ENCODE measurements around the gene MYH9.
"Not testable (repeated sequence)": the region's sequence is repeated elsewhere in the genome, so short reads cannot be mapped to it uniquely, and the experiment has no call there.

MYH9 gene

DNA sequence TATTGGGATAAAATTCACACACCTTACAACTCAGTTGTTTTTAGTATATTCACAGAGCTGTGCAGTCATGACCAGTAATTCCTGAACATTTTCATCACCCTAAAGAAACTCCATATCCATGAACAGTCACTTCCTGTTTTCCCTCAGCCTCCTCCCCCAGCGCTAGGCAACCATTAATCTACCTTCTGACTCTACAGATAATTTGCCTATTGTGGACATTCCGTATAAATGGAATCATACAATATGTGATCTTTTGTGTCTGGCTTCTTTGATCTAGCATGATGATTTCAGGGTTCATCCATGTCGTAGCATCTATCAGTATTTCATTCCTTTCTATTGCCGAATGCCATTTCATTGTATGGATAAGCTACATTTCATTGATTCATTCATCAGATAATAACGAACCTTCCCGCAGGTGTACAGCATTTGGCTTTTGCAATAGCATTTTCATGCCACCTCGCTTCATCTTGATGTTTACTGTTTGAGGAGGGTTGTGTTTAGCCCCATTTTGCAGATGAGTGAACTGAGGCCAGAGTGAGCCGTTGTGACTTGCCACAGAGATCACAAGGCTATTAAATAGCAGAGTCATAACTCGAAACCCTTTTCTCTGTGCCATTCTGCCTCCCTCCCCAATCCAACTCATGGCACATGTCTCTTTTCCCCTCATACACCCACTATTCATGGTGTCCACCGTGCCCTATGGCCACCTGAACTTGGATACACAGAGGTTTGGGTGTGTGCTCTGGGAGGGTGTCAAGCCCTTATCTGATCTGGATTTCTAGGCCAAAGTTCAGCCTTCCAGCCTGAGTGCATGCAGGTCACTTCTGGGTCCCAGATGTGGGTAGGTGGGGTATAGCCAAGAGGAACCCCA is 11.1 kb upstream of the MYH9 start:
- Histone ChIP-seq H3K27ac (no peak overlapping the region), H3K4me3 (no peak overlapping the region)
- DNase-seq (ENCODE audit: low spot score) = no peak
- TF ChIP-seq, protein P1, sequence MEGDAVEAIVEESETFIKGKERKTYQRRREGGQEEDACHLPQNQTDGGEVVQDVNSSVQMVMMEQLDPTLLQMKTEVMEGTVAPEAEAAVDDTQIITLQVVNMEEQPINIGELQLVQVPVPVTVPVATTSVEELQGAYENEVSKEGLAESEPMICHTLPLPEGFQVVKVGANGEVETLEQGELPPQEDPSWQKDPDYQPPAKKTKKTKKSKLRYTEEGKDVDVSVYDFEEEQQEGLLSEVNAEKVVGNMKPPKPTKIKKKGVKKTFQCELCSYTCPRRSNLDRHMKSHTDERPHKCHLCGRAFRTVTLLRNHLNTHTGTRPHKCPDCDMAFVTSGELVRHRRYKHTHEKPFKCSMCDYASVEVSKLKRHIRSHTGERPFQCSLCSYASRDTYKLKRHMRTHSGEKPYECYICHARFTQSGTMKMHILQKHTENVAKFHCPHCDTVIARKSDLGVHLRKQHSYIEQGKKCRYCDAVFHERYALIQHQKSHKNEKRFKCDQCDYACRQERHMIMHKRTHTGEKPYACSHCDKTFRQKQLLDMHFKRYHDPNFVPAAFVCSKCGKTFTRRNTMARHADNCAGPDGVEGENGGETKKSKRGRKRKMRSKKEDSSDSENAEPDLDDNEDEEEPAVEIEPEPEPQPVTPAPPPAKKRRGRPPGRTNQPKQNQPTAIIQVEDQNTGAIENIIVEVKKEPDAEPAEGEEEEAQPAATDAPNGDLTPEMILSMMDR (IDR thresholded peaks at IDR 0.05) = no peak

DNA sequence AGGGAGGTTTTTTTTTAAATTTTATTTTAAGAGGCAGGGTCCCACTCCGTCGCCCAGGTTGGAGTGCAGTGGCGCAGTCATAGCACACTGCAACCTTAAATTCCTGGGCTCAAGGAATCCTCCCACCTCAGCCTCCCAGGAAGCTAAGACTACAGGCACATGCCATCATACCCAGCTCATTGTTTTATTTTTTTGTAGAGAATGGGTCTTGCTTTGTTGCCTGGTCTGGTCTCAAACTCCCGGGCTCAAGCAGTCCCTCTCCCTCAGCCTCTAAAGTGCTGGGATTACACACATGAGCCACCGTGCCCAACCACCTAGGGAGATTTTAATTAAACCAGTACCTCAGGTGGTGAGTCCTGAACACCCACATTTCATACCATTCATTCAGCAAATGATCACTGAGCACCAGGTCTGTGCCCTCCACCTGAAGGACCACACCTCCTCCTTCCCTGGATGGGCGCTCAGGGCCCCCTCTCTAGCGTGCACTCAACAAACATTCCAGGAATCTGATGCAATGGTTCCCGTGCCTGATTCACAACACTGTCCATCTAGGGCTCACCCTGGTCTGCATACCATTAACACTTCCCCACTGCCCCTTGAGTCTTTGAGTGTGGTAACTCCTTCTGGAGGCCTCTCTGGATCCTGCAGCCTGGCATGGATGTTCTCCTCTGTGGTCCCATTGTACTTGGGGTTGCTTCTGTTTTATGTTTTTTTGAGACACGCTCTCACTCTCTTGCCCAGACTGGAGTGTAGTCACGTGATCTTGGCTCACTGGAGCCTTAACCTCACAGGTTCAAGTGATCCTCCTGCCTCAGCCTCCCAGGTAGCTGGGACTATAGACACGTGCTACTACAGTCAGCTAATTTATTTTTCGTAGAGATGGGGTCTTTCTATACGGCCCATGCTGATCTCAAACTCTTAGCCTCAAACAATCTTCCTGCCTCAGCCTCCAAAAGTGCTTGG is 9.6 kb upstream of the MYH9 start:
- DNase-seq (ENCODE audit: low spot score) = no peak
- Histone ChIP-seq H3K27ac (no peak overlapping the region), H3K4me3 (no peak overlapping the region)
- TF ChIP-seq, protein P1 (IDR thresholded peaks at IDR 0.05) = no peak

DNA sequence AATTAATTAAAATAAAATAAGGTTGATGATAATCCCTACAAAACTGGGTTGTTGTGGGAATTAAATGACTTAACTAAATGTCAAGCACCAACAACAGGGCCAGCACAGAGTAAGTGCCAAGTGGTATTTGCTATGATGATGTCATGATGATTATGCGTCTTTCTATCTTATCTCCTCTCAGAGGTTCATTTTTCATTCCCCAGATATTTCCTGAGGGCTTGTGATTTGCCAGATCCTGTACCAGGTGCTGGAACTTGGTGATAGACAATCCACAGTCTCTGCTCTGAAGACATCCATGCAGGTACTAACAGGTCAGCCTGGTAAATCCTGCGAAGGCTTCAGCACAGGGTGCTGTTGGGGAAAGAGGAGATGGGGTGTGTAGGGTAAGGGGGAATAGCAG is 8.1 kb upstream of the MYH9 start:
- DNase-seq (ENCODE audit: low spot score) = no peak
- TF ChIP-seq, protein P1 (IDR thresholded peaks at IDR 0.05) = no peak
- no peak overlapping the region for H3K4me3 ChIP-seq
- H3K27ac ChIP-seq = no peak overlapping the region

DNA sequence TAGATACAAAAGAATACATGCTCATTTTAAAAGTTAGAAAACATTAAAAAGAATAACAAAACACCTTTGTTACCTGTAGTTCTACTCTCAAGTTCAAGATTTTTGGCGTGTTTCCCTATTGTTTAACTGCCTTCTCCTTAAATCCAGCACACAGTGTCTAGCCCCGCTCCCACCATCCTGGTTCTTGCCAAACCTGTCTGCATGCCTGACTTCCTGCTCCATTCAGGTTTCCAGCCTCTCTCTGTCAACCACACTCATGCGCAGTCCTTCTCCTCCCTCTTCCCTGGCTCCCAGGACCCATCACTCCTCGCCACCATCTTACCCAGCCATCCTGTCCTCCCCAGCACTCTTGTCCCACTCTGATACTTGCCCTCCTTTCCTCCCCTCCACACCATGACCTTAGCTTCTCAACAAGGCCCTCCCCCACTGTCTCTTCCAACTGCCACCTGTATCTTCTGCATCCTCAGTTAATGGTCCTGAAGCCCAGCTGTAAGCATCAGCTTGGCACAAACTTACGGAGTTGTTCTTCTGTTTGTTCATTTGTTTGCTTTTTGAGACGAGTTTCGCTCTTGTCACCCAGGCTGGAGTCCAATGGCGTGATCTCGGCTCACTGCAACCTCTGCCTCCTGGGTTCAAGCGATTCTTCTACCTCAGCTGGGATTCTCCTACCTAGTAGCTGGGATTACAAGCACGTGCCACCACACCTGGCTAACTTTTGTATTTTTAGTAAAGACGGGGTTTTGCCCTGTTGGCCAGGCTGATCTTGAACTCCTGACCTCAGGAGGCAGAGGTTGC is 7.5 kb upstream of the MYH9 start:
- TF ChIP-seq, protein P1 (IDR thresholded peaks at IDR 0.05) = no peak
- DNase-seq (ENCODE audit: low spot score) = no peak
- no peak overlapping the region for H3K4me3 ChIP-seq
- no peak overlapping the region for H3K27ac ChIP-seq

DNA sequence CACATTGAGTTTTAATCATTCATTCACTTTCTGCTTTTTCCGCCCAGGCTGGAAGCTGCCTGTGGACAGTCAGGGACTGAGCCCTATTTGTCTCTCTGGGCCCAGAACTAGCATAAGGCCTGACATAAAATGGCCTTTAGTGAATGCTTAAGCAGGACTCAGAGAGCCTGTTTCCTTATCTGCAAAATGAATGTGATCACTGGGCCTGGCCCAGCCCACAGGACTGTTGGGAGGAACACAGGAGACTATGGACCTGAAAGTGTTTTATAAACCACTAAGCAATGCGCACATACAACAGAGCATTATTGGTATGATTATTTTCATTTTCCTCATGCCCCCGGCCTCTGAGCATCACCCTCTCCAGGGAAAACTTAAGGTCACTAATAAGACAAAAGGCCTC is 3.9 kb upstream of the MYH9 start:
- no peak for DNase-seq (ENCODE audit: low spot score)
- H3K27ac ChIP-seq = no peak overlapping the region
- no peak overlapping the region for H3K4me3 ChIP-seq
- TF ChIP-seq, protein P1 (IDR thresholded peaks at IDR 0.05) = no peak

DNA sequence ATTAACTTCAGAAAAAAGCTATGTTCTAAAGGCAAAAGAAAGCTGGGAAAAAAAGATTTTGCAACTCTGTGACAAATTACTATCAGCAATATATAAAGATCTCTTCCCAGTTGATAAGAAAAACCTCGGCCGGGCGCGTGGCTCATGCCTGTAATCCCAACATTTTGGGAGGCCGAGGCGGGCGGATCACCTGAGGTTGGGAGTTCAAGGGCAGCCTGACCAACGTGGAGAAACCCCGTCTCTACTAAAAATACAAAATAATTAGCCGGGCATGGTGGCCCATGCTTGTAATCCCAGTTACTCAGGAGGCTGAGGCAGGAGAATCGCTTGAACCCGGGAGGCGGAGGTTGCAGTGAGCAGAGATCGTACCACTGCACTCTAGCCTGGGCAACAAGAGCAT is 1.4 kb upstream of the MYH9 start:
- DNase-seq (ENCODE audit: low spot score); H3K27ac ChIP-seq: not testable (repeated sequence)
- H3K4me3 ChIP-seq = peak overlapping the region; percentile 58

DNA sequence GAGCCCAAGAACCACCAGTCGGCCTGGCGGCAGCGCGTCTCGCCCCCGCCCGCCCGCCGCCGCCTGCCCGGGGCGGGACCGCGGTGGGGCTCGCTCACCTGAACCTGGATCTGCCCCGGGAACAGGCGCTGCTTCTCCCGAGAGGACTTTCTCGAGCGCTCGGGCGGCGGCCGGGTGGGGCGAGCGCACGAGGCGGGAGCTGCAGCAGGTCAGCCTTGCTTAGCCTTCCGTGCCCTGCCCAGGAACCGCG is 133 bp downstream of the MYH9 start:
- Histone ChIP-seq H3K4me3 (peak overlapping the region; percentile 94), H3K27ac (peak overlapping the region; percentile 98)
- no peak for DNase-seq (ENCODE audit: low spot score)
- TF ChIP-seq, protein P1 (IDR thresholded peaks at IDR 0.05) = no peak

Measured in coronary artery (tissue), 2 donors.